ENCODE data around the gene TMEM238L. TPM values are rescaled to one million over a fixed set of nuclear protein-coding genes. Genes with fewer than 3 reads are reported as not detected.
A peak's percentile ranks its signal among the peaks of the same experiment; 100 is the strongest.

The TMEM238L gene
- total RNA-seq, 4 donors from 2014 or later: 16.3 to 45.3 (median 25.4) TPM

DNA sequence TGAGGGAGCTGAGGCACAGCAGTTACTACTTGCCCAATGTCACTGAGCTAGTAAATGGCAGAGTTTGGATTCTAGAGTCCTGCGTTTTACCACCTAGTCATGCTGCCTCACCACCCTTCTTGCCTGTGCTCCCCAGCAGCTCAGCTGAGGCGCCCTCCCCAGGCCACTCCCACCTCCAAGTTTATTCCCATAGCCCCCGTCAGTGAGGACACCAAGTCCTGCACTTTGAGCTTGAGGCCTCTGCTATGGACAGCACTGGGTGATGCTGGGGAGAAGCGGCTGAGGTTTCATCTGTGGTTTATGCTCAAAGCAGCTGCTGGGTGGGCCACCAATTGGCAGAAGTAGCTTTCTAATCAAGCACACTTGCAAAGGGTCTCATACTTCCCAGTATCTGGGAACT is 36.7 kb downstream of the TMEM238L start:
- Histone ChIP-seq H3K36me3 (peaks cover 0 to 3% (median 0%) of the 10 kb centered on the region in 3 donors), H3K27ac (no peak overlapping the region), H3K4me3 (no peak overlapping the region), H3K27me3 (no peaks in the 10 kb centered on the region), H3K9me3 (no peaks in the 10 kb centered on the region), H3K4me1 (no peaks in the 10 kb centered on the region)
- TF ChIP-seq POLR2A (IDR thresholded peaks at IDR 0.05): no peak
- TF ChIP-seq, protein P1, sequence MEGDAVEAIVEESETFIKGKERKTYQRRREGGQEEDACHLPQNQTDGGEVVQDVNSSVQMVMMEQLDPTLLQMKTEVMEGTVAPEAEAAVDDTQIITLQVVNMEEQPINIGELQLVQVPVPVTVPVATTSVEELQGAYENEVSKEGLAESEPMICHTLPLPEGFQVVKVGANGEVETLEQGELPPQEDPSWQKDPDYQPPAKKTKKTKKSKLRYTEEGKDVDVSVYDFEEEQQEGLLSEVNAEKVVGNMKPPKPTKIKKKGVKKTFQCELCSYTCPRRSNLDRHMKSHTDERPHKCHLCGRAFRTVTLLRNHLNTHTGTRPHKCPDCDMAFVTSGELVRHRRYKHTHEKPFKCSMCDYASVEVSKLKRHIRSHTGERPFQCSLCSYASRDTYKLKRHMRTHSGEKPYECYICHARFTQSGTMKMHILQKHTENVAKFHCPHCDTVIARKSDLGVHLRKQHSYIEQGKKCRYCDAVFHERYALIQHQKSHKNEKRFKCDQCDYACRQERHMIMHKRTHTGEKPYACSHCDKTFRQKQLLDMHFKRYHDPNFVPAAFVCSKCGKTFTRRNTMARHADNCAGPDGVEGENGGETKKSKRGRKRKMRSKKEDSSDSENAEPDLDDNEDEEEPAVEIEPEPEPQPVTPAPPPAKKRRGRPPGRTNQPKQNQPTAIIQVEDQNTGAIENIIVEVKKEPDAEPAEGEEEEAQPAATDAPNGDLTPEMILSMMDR (IDR thresholded peaks at IDR 0.05): no peak
- DNase-seq: peak in 1 of 3 donors; percentile 44

DNA sequence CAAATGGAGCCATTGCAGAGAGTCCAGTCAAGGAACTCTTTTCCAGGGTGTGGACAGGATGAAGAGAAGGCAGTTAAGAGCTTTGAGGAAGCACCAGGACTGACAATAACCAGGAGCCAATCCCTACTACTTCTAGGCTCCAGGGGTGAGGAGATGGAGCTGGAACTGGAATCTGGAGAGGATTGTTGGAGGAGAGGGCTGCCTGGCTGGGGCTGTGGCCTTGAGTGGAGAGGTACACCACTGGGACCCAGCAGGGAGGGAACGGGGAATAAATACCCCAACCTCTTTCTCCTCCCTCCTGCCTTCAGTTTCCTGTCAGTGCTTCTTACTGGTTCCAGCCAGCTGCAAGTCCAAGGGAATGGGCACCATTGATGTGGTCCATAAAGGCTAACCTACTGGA is 41.9 kb downstream of the TMEM238L start:
- DNase-seq: peak in 1 of 3 donors; percentile 15
- no peak overlapping the region for H3K4me3 ChIP-seq
- TF ChIP-seq, protein P1 (IDR thresholded peaks at IDR 0.05): no peak
- no peak for TF ChIP-seq POLR2A (IDR thresholded peaks at IDR 0.05)
- H3K4me1 ChIP-seq: no peaks in the 10 kb centered on the region
- H3K27me3 ChIP-seq: no peaks in the 10 kb centered on the region
- H3K27ac ChIP-seq: no peak overlapping the region
- no peaks in the 10 kb centered on the region for H3K9me3 ChIP-seq
- H3K36me3 ChIP-seq: peaks cover 0 to 3% (median 0%) of the 10 kb centered on the region in 3 donors

DNA sequence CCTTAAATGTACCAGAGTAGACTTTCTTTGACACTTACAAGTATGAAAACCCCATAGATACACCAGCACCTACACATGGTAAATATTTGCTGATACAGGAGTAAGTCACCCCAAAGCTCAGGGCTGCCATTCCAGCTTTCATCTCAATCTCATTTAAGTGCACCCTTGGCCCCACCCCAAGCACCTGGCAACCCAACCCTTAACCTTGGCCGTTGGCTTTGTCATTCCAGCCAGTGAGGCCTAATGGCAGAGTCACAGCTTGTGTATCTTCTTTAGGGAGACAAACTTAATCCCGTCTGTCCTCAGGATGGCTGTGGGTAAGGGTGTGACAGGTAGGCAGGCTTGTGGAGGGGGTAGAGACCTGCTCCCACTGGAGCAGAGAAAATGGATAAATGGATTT is 42.6 kb downstream of the TMEM238L start:
- H3K36me3 ChIP-seq: no peaks in the 10 kb centered on the region
- no peaks in the 10 kb centered on the region for H3K9me3 ChIP-seq
- TF ChIP-seq POLR2A (IDR thresholded peaks at IDR 0.05): no peak
- TF ChIP-seq, protein P1 (IDR thresholded peaks at IDR 0.05): no peak
- no peaks in the 10 kb centered on the region for H3K4me1 ChIP-seq
- H3K27me3 ChIP-seq: no peaks in the 10 kb centered on the region
- DNase-seq: peak in 1 of 3 donors; percentile 44
- H3K27ac ChIP-seq: no peak overlapping the region
- H3K4me3 ChIP-seq: no peak overlapping the region

DNA sequence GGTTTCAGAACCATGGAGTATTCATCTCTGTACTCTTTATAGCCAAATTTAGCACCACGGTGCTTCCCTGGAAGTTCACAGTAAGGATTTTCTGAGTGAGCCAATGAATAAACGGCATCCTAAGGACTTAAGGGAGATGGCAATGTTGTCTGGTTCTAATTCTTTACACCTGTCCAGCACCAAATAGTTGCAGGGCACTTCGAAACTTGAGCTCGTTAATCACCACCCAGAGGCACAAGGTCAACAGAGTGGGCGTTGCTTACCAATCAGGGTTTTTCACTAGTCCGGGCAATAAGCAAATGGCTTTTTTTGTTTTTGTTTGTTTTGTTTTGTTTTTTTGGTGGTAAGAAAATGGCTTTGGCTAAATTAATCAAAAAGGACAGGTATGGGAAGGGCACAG is 45.8 kb downstream of the TMEM238L start:
- no peak for TF ChIP-seq POLR2A (IDR thresholded peaks at IDR 0.05)
- TF ChIP-seq, protein P1 (IDR thresholded peaks at IDR 0.05): no peak
- Histone ChIP-seq H3K27me3 (no peaks in the 10 kb centered on the region), H3K9me3 (no peaks in the 10 kb centered on the region), H3K36me3 (no peaks in the 10 kb centered on the region), H3K27ac (no peak overlapping the region), H3K4me1 (no peaks in the 10 kb centered on the region), H3K4me3 (no peak overlapping the region)
- DNase-seq: peak in 1 of 3 donors; percentile 26

DNA sequence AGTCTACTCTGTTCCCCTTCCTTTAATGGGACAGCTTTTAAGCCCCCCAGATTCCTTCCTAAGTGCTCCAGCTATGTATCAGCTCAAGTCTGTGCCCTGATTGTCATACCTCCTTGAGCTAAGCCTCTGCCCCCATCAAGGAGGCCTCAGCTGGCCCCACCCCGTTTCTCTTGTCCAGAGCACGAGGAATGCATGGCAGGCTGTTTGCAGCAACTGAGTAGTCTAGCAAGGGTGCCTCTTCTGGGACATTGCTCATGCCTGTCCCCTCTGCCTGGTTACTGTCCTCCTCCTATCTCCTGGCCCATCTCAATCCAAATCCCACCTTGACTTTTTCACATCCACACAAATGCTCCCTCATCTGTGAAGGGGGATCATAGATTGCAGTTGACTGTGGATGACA is 46.3 kb downstream of the TMEM238L start:
- Histone ChIP-seq H3K4me3 (no peak overlapping the region), H3K4me1 (no peaks in the 10 kb centered on the region), H3K36me3 (no peaks in the 10 kb centered on the region), H3K27ac (peak overlapping the region in 1 of 4 donors; percentile 45), H3K27me3 (no peaks in the 10 kb centered on the region), H3K9me3 (no peaks in the 10 kb centered on the region)
- TF ChIP-seq, protein P1 (IDR thresholded peaks at IDR 0.05): no peak
- TF ChIP-seq POLR2A (IDR thresholded peaks at IDR 0.05): no peak
- DNase-seq: peak in 1 of 3 donors; percentile 26

DNA sequence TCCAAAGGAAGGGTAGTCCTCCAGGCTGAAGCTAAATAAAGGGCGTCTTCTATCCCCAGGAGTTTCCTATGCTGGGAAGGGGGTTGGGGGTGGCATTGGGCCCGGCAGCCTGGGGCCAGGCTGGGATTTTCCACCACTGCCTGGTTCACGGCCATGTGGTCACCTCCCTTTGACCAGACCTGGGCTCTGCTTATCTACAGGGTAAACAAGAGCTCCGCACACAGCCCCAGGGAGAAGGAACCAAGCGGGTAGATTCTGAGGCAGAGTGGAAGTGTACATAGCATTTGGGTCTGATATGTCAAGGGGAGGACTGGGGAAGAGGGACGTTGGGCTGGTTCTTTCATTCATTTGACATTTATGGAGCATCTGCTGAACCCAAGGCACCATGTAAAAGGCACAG is 46.8 kb downstream of the TMEM238L start:
- Histone ChIP-seq H3K27me3 (no peaks in the 10 kb centered on the region), H3K36me3 (no peaks in the 10 kb centered on the region), H3K27ac (peak overlapping the region in 1 of 4 donors; percentile 45), H3K4me3 (no peak overlapping the region), H3K9me3 (no peaks in the 10 kb centered on the region), H3K4me1 (no peaks in the 10 kb centered on the region)
- DNase-seq: no peak
- TF ChIP-seq POLR2A (IDR thresholded peaks at IDR 0.05): no peak
- TF ChIP-seq, protein P1 (IDR thresholded peaks at IDR 0.05): no peak
